ENCODE data around the gene IL27RA. TPM values are rescaled to one million over a fixed set of nuclear protein-coding genes. Genes with fewer than 3 reads are reported as not detected.
"Not testable (repeated sequence)": the region's sequence is repeated elsewhere in the genome, so short reads cannot be mapped to it uniquely, and the experiment has no call there.

The IL27RA gene
- total and polyA plus RNA-seq, 9 donors, result 1.9 to 6.1 (median 3.9) TPM

GRCh38 chr19:14006766-14007562 lies 24.6 kb upstream of the IL27RA start:
- no peaks in the 10 kb centered on the region for H3K9me3 ChIP-seq (replicated peaks; ENCODE audit: control insufficient read depth, low read depth, low read length)
- H3K27ac ChIP-seq (ENCODE audit: low read length), result peak overlapping the region; percentile 99
- H3K27me3 ChIP-seq (ENCODE audit: control insufficient read depth, insufficient read depth, low read length), result no peaks in the 10 kb centered on the region
- H3K4me1 ChIP-seq (ENCODE audit: control insufficient read depth, insufficient read depth, low read length), result peaks cover 23% of the 10 kb centered on the region
- H3K4me3 ChIP-seq (ENCODE audit: low read length), result peak overlapping the region; percentile 80
- WGBS (ENCODE audit: insufficient coverage), result under 1% methylated on average over 43 of the region's 56 CpGs
- H3K36me3 ChIP-seq (ENCODE audit: control insufficient read depth, insufficient read depth, low read length), result no peaks in the 10 kb centered on the region
- no peak for DNase-seq

- no peaks in the 10 kb centered on the region for H3K9me3 ChIP-seq (replicated peaks; ENCODE audit: control insufficient read depth, low read depth, low read length)
- no peaks in the 10 kb centered on the region for H3K4me1 ChIP-seq (ENCODE audit: control insufficient read depth, insufficient read depth, low read length)
- no peaks in the 10 kb centered on the region for H3K27me3 ChIP-seq (ENCODE audit: control insufficient read depth, insufficient read depth, low read length)
- no peaks in the 10 kb centered on the region for H3K36me3 ChIP-seq (ENCODE audit: control insufficient read depth, insufficient read depth, low read length)
- H3K4me3 ChIP-seq (ENCODE audit: low read length), result no peak overlapping the region
- no CpG with 5 or more reads among the region's 2 CpGs for WGBS (ENCODE audit: insufficient coverage)
- DNase-seq, result no peak
- H3K27ac ChIP-seq (ENCODE audit: low read length), result no peak overlapping the region
Observed at GRCh38 chr19:14012378-14012915, 19.1 kb upstream of the IL27RA start.

GRCh38 chr19:14015524-14016035 lies 16.0 kb upstream of the IL27RA start:
- Histone ChIP-seq H3K27ac (ENCODE audit: low read length) (no peak overlapping the region), H3K9me3 (replicated peaks; ENCODE audit: control insufficient read depth, low read depth, low read length) (no peaks in the 10 kb centered on the region), H3K4me1 (ENCODE audit: control insufficient read depth, insufficient read depth, low read length) (no peaks in the 10 kb centered on the region), H3K4me3 (ENCODE audit: low read length) (no peak overlapping the region), H3K27me3 (ENCODE audit: control insufficient read depth, insufficient read depth, low read length) (no peaks in the 10 kb centered on the region), H3K36me3 (ENCODE audit: control insufficient read depth, insufficient read depth, low read length) (no peaks in the 10 kb centered on the region)
- WGBS (ENCODE audit: insufficient coverage), result 100% methylated on average over 1 of the region's 8 CpGs
- no peak for DNase-seq

GRCh38 chr19:14019100-14019499 lies 12.5 kb upstream of the IL27RA start:
- H3K36me3 ChIP-seq (ENCODE audit: control insufficient read depth, insufficient read depth, low read length), result no peaks in the 10 kb centered on the region
- no peaks in the 10 kb centered on the region for H3K9me3 ChIP-seq (replicated peaks; ENCODE audit: control insufficient read depth, low read depth, low read length)
- H3K4me3 ChIP-seq (ENCODE audit: low read length), result no peak overlapping the region
- DNase-seq, result no peak
- no peak overlapping the region for H3K27ac ChIP-seq (ENCODE audit: low read length)
- no peaks in the 10 kb centered on the region for H3K27me3 ChIP-seq (ENCODE audit: control insufficient read depth, insufficient read depth, low read length)
- no CpG with 5 or more reads among the region's 6 CpGs for WGBS (ENCODE audit: insufficient coverage)
- no peaks in the 10 kb centered on the region for H3K4me1 ChIP-seq (ENCODE audit: control insufficient read depth, insufficient read depth, low read length)

- not testable (repeated sequence) for H3K4me3 ChIP-seq (ENCODE audit: low read length); H3K36me3 ChIP-seq (ENCODE audit: control insufficient read depth, insufficient read depth, low read length); DNase-seq; H3K4me1 ChIP-seq (ENCODE audit: control insufficient read depth, insufficient read depth, low read length); H3K27me3 ChIP-seq (ENCODE audit: control insufficient read depth, insufficient read depth, low read length); H3K9me3 ChIP-seq (replicated peaks; ENCODE audit: control insufficient read depth, low read depth, low read length); H3K27ac ChIP-seq (ENCODE audit: low read length)
- WGBS (ENCODE audit: insufficient coverage), result no CpG with 5 or more reads among the region's 3 CpGs
Observed at GRCh38 chr19:14019739-14020138, 11.8 kb upstream of the IL27RA start.

GRCh38 chr19:14021474-14021873 lies 10.1 kb upstream of the IL27RA start:
- Histone ChIP-seq H3K27ac (ENCODE audit: low read length) (no peak overlapping the region), H3K9me3 (replicated peaks; ENCODE audit: control insufficient read depth, low read depth, low read length) (no peaks in the 10 kb centered on the region), H3K4me1 (ENCODE audit: control insufficient read depth, insufficient read depth, low read length) (no peaks in the 10 kb centered on the region), H3K27me3 (ENCODE audit: control insufficient read depth, insufficient read depth, low read length) (no peaks in the 10 kb centered on the region), H3K36me3 (ENCODE audit: control insufficient read depth, insufficient read depth, low read length) (no peaks in the 10 kb centered on the region), H3K4me3 (ENCODE audit: low read length) (no peak overlapping the region)
- peak; percentile 40 for DNase-seq
- 16% methylated on average over 4 of the region's 5 CpGs for WGBS (ENCODE audit: insufficient coverage)

- Histone ChIP-seq H3K27ac (ENCODE audit: low read length) (no peak overlapping the region), H3K4me1 (ENCODE audit: control insufficient read depth, insufficient read depth, low read length) (no peaks in the 10 kb centered on the region), H3K9me3 (replicated peaks; ENCODE audit: control insufficient read depth, low read depth, low read length) (no peaks in the 10 kb centered on the region), H3K36me3 (ENCODE audit: control insufficient read depth, insufficient read depth, low read length) (no peaks in the 10 kb centered on the region), H3K4me3 (ENCODE audit: low read length) (no peak overlapping the region), H3K27me3 (ENCODE audit: control insufficient read depth, insufficient read depth, low read length) (no peaks in the 10 kb centered on the region)
- no peak for DNase-seq
- WGBS (ENCODE audit: insufficient coverage), result 80% methylated on average over 1 of the region's 4 CpGs
Observed at GRCh38 chr19:14022469-14022868, 9.1 kb upstream of the IL27RA start.

GRCh38 chr19:14023404-14024235 lies 7.9 kb upstream of the IL27RA start:
- Histone ChIP-seq H3K27ac (ENCODE audit: low read length) (peak overlapping the region; percentile 7), H3K9me3 (replicated peaks; ENCODE audit: control insufficient read depth, low read depth, low read length) (no peaks in the 10 kb centered on the region), H3K4me3 (ENCODE audit: low read length) (no peak overlapping the region), H3K36me3 (ENCODE audit: control insufficient read depth, insufficient read depth, low read length) (no peaks in the 10 kb centered on the region), H3K4me1 (ENCODE audit: control insufficient read depth, insufficient read depth, low read length) (no peaks in the 10 kb centered on the region), H3K27me3 (ENCODE audit: control insufficient read depth, insufficient read depth, low read length) (peaks cover 9% of the 10 kb centered on the region)
- peak; percentile 49 for DNase-seq
- 81% methylated on average over 3 of the region's 9 CpGs for whole genome bisulfite sequencing (ENCODE audit: insufficient coverage)

GRCh38 chr19:14026652-14027192 lies 4.8 kb upstream of the IL27RA start:
- peaks cover 27% of the 10 kb centered on the region for H3K27me3 ChIP-seq (ENCODE audit: control insufficient read depth, insufficient read depth, low read length)
- no CpG with 5 or more reads among the region's 5 CpGs for WGBS (ENCODE audit: insufficient coverage)
- not testable (repeated sequence) for H3K36me3 ChIP-seq (ENCODE audit: control insufficient read depth, insufficient read depth, low read length); H3K27ac ChIP-seq (ENCODE audit: low read length); H3K9me3 ChIP-seq (replicated peaks; ENCODE audit: control insufficient read depth, low read depth, low read length); H3K4me3 ChIP-seq (ENCODE audit: low read length); DNase-seq; H3K4me1 ChIP-seq (ENCODE audit: control insufficient read depth, insufficient read depth, low read length)

All from muscle of leg (tissue), 11 donors.